H1 (cell line): ENCODE data around the gene PPFIA4. TPM values are rescaled to one million over a fixed set of nuclear protein-coding genes. Genes with fewer than 3 reads are reported as not detected.
A peak's percentile ranks its signal among the peaks of the same experiment; 100 is the strongest.

Experiments used
- BCL11A ChIP-seq, 2 experiments: IDR thresholded peaks; one replicate each; pipeline ENCODE4 v1.6.1; 2011; ENCODE audit warnings: low read depth in 2 of 2, low read length in 2 of 2, mild to moderate bottlenecking in 2 of 2
- CEBPB ChIP-seq: IDR thresholded peaks from 2 replicates; pipeline ENCODE4 v1.6.1; 2012; ENCODE audit warnings: low read depth, low read length
- CHD2 ChIP-seq: IDR thresholded peaks from 2 replicates; pipeline ENCODE4 v1.6.1; 2012; ENCODE audit warnings: low read length, improper control_type of control experiment
- CREB1 ChIP-seq: IDR thresholded peaks from 2 replicates; pipeline ENCODE4 v1.6.1; 2012; ENCODE audit warnings: inconsistent platforms
- GTF2F1 ChIP-seq: IDR thresholded peaks from 2 replicates; pipeline ENCODE4 v1.6.1; 2012; ENCODE audit warnings: low read depth, low read length, improper control_type of control experiment, borderline replicate concordance
- JUN ChIP-seq: IDR thresholded peaks from 2 replicates; pipeline ENCODE4 v1.6.1; 2011; ENCODE audit warnings: low read depth, mild to moderate bottlenecking, improper control_type of control experiment, low read length
- KDM1A ChIP-seq: fragments of 200-600, 300-600 bp; sonication (generic); IDR thresholded peaks from 2 replicates; pipeline ENCODE4 v1.7.1; 2016; ENCODE audit warnings: mild to moderate bottlenecking, low read length, borderline replicate concordance
- MAFK ChIP-seq: IDR thresholded peaks from 2 replicates; pipeline ENCODE4 v1.6.1; 2012; ENCODE audit warnings: low read depth, mild to moderate bottlenecking, improper control_type of control experiment, low read length
- NRF1 ChIP-seq: IDR thresholded peaks from 2 replicates; pipeline ENCODE4 v1.6.1; 2011; ENCODE audit warnings: mild to moderate bottlenecking, low read depth, low read length, improper control_type of control experiment
- POLR2AphosphoS5 ChIP-seq: IDR thresholded peaks from 2 replicates; pipeline ENCODE4 v1.6.1; 2011; ENCODE audit warnings: low read depth, low read length
- RAD21 ChIP-seq, 2 experiments: IDR thresholded peaks in 1 of 2; conservative IDR thresholded peaks in 1 of 2; 2 replicates each; pipeline ENCODE4 v1.6.1; 2011; ENCODE audit warnings: low read depth in 2 of 2, low read length in 2 of 2, improper control_type of control experiment in 1 of 2, inconsistent platforms in 1 of 2, mild to moderate bottlenecking in 1 of 2, moderate library complexity in 1 of 2
- RNF2 ChIP-seq: fragments of 200-900, 300-1000 bp; sonication (generic); IDR thresholded peaks from 2 replicates; pipeline ENCODE4 v1.7.1; 2016; ENCODE audit warnings: borderline replicate concordance, low read depth, mild to moderate bottlenecking, antibody characterized with exemption, low read length; ENCODE audit not compliant: poor library complexity, severe bottlenecking; ENCODE audit errors: missing control alignments
- SP2 ChIP-seq: IDR thresholded peaks from 2 replicates; pipeline ENCODE4 v1.6.1; 2012; ENCODE audit warnings: mild to moderate bottlenecking, low read length, inconsistent platforms
- TAF1 ChIP-seq: IDR thresholded peaks from 2 replicates; pipeline ENCODE4 v1.6.1; 2011; ENCODE audit warnings: mild to moderate bottlenecking, low read depth, low read length
- TAF7 ChIP-seq: optimal IDR thresholded peaks from 2 replicates; pipeline ENCODE3; 2011; ENCODE audit warnings: low read depth, mild to moderate bottlenecking, inconsistent platforms, low read length, moderate library complexity, borderline replicate concordance
- TCF12 ChIP-seq: IDR thresholded peaks from 2 replicates; pipeline ENCODE4 v1.6.1; 2011; ENCODE audit warnings: low read depth, mild to moderate bottlenecking, low read length
- TEAD4 ChIP-seq: IDR thresholded peaks from 2 replicates; pipeline ENCODE4 v1.6.1; 2012; ENCODE audit warnings: low read depth, low read length, inconsistent platforms, mixed read lengths
- polyA plus RNA-seq, 7 experiments: library from polyadenylated mRNA; depleted of rRNA in 3 of 7; stranded (reverse) in 5 of 7; unstranded in 2 of 7; fragments of >200 nt in 5 of 7; fragments of 200-250 nt in 2 of 7; gene quantifications; 1 replicate in 5 of 7; 2 replicates in 1 of 7; 4 replicates in 1 of 7; pipeline versions ENCODE4 v1.2.1 to v1.2.3, GENCODE V29; 2011 to 2013; ENCODE audit warnings: missing spikeins in 2 of 7, mixed read lengths in 2 of 7
- total RNA-seq: library from RNA; stranded (reverse); fragmentation: NEBNext Ultra II Directional; extraction: Animal tissue kit (Norgen Biotek cat#: 25700); gene quantifications from 2 replicates; pipeline ENCODE4 v1.2.1, GENCODE V29; 2021
- TF ChIP-seq, protein P1 (sequence below): IDR thresholded peaks from 2 replicates; pipeline ENCODE4 v1.6.1; 2012; ENCODE audit warnings: inconsistent platforms
- TF ChIP-seq, protein P2 (sequence below): IDR thresholded peaks from 2 replicates; pipeline ENCODE4 v1.6.1; 2011; ENCODE audit warnings: low read length, improper control_type of control experiment
- TF ChIP-seq, protein P3 (sequence below): IDR thresholded peaks from 2 replicates; pipeline ENCODE4 v1.6.1; 2012; ENCODE audit warnings: low read length, inconsistent platforms

The PPFIA4 gene
- total and polyA plus RNA-seq, 2 of the 8 experiments (the other 6 are each of a cell fraction or from before 2014, with no cell fraction given) = 9.0 to 9.9 TPM

DNA sequence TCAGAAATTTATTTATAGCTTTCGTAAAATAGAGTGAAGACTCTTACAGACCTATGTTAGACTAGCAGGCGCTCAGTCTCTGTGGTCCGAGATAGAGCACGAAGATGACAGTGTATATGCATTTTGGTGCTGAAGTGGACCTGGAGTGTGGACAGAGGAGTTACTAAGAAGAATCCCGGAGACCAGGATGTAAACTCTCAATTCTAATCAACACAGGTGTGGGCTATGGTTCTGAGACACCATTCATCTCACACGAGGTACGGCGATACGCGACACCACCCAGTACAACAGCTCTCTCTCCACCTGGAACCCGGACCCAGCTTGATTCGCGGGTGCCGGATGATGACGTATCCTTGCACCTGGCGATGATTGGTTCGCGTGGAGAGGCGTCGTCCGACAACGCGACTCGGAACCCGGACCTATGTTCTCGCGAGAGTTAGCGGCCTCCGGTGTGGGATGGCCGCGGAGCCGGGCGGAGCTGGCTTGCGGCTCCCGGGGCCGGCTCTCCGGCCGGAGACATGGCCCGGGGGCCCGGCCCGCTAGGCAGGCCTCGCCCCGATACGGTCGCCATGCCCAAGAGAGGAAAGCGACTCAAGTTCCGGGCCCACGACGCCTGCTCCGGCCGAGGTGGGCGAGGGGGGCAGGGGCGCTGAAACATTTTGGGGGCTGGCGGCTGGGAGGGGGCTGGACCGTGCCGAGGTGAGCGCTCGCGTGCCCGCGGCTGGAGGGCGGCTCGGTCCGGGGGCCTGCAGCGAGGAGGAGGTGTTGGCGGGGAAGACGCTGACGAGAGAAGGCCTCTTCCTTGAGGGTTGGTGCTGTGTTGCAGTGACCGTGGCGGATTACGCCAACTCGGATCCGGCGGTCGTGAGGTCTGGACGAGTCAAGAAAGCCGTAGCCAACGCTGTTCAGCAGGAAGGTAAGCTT lies 19.1 kb upstream of the PPFIA4 start, which contains the start of gene TMEM183A (continued):
- TF ChIP-seq TEAD4 (peak; percentile 19; the same call in 1 of the 2 replicates), TAF1 (peak; percentile 95), POLR2AphosphoS5 (peak; percentile 100), TCF12 (no peak), NRF1 (no peak), RAD21 (IDR thresholded peaks at IDR 0.05 in 1 of 2, conservative IDR thresholded peaks at IDR 0.05 in 1 of 2; ENCODE audit: low read depth in 2 of 2, low read length in 2 of 2) (no peak), TAF7 (peak; percentile 43), BCL11A (IDR thresholded peaks at IDR 0.05; ENCODE audit: low read depth in 2 of 2, low read length in 2 of 2) (no peak), MAFK (no peak), CHD2 (peak; percentile 95), RNF2 (no peak), CREB1 (peak; percentile 99), SP2 (no peak), GTF2F1 (peak; percentile 70; the same call in 1 of the 2 replicates), CEBPB (no peak), KDM1A (no peak), JUN (no peak)
- TF ChIP-seq, protein P1, sequence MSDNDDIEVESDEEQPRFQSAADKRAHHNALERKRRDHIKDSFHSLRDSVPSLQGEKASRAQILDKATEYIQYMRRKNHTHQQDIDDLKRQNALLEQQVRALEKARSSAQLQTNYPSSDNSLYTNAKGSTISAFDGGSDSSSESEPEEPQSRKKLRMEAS = peak; percentile 90
- TF ChIP-seq, protein P2, sequence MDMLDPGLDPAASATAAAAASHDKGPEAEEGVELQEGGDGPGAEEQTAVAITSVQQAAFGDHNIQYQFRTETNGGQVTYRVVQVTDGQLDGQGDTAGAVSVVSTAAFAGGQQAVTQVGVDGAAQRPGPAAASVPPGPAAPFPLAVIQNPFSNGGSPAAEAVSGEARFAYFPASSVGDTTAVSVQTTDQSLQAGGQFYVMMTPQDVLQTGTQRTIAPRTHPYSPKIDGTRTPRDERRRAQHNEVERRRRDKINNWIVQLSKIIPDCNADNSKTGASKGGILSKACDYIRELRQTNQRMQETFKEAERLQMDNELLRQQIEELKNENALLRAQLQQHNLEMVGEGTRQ = no peak
- TF ChIP-seq, protein P3, sequence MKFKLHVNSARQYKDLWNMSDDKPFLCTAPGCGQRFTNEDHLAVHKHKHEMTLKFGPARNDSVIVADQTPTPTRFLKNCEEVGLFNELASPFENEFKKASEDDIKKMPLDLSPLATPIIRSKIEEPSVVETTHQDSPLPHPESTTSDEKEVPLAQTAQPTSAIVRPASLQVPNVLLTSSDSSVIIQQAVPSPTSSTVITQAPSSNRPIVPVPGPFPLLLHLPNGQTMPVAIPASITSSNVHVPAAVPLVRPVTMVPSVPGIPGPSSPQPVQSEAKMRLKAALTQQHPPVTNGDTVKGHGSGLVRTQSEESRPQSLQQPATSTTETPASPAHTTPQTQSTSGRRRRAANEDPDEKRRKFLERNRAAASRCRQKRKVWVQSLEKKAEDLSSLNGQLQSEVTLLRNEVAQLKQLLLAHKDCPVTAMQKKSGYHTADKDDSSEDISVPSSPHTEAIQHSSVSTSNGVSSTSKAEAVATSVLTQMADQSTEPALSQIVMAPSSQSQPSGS = no peak
